Subcutaneous adipose tissue (tissue), 4 donors: ENCODE results near the gene DPPA5. TPM values are rescaled to one million over a fixed set of nuclear protein-coding genes. Genes with fewer than 3 reads are reported as not detected.

Source experiments
- CTCF ChIP-seq: fragments of 450-650 bp; IDR thresholded peaks from one replicate; pipeline ENCODE4 v1.5.1; 2016; ENCODE audit warnings: low read depth, mild to moderate bottlenecking, control low read depth, antibody characterized with exemption, moderate library complexity
- total RNA-seq, 4 donors: library from RNA; depleted of rRNA; stranded (reverse); fragments of >200 nt; gene quantifications; one replicate each; pipeline ENCODE4 v1.1.0, GENCODE V29; 2016

The DPPA5 gene
- total RNA-seq, 4 donors from 2014 or later: not detected

- TF ChIP-seq CTCF: no peak
Measured at GRCh38 chr6:73389854-73390253, 35.8 kb upstream of the DPPA5 start.

GRCh38 chr6:73388800-73389512 is 34.9 kb upstream of the DPPA5 start:
- no peak for TF ChIP-seq CTCF

DNA sequence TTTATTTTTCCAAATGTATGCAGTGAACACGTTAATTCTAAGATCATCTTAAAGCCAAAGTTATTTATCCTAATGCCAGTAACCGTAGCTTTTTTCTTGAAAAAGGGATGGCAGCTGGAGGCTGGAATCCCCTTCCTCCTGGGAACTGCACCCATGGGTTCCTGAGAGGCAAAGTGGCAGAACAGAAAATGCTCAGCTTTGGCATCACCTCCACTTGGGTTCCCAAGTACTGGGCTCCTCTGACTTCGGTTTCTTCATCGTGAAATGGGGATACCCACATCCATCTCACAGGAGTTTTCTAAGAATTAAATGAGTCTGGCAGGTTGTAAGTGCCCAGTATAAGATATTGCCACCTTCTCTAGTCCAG is 34.3 kb upstream of the DPPA5 start:
- TF ChIP-seq CTCF: no peak

DNA sequence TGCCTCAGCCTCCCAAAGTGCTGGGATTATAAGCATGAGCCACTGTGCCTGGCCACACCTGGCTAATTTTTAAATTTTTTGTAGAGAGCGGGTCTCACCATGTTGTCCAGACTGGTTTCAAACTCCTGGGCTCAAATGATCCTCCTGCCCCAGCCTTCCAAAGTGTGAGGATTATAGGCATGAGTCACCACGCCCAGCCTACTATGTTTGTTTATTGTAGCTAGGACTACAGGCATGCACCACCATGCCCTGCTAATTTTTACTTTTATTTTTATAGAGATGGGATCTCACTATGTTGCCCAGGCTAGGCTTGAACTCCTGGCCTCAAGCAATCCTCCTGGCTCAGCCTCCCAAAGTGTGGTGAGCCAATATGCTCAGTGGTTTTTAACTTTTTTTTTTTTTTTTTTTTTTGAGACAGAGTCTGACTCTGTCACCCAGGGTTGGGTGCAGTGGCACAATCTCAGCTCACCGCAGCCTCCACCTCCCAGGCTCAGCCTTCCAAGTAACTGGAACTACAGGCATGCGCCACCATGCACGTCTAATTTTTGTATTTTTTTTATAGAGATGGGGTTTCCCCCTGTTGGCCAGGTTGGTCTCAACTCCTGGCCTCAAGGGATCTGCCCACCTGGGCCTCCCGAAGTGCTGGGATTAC is 28.5 kb upstream of the DPPA5 start:
- TF ChIP-seq CTCF: no peak

DNA sequence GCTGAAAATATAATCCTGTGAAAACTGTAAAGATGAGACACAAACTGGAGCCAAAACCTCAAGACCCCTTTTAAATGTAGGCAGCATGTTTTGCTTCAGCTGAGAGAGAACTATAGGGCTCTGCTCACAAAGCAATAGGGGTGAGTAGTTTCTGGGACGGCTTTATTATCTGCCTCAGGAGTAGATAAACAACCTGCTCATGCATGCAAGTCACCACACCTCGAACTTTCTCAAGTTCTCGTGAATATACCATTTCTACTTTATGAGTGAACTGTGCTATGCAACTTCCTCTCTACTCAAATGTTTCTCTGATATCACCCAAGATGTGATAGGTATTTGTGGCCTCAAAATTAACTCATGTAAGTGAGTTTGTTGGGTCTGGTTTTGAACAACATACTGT is 23.1 kb upstream of the DPPA5 start:
- TF ChIP-seq CTCF: no peak

GRCh38 chr6:73375216-73375615 is 21.1 kb upstream of the DPPA5 start:
- TF ChIP-seq CTCF: no peak

DNA sequence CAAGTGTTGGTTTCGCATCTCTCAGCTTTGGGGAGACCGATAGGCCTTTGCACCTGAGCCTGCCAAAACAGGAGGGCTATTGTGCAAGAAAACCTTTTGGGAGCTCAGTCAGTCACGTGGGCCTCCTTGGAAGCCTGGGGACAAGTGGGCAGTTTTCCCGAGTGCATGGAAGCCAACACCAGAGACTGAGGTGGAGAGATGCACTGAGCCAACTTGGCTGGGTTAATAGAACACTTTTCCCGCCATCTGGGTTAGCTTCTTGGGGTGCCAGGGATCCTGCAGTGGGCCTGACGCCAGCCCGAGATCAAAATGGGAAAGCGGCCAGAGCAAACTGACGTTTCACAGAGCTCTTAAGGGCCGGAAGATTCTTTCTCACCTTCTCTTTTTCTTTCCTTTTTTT is 18.4 kb upstream of the DPPA5 start:
- TF ChIP-seq CTCF: no peak
